Measurements from ENCODE around the gene MBNL1. TPM values are rescaled to one million over a fixed set of nuclear protein-coding genes. Genes with fewer than 3 reads are reported as not detected.
"Not testable (repeated sequence)": the region's sequence is repeated elsewhere in the genome, so short reads cannot be mapped to it uniquely, and the experiment has no call there.

MBNL1 gene
- total RNA-seq, 2 experiments from 2014 or later, result 163 to 174 TPM

DNA sequence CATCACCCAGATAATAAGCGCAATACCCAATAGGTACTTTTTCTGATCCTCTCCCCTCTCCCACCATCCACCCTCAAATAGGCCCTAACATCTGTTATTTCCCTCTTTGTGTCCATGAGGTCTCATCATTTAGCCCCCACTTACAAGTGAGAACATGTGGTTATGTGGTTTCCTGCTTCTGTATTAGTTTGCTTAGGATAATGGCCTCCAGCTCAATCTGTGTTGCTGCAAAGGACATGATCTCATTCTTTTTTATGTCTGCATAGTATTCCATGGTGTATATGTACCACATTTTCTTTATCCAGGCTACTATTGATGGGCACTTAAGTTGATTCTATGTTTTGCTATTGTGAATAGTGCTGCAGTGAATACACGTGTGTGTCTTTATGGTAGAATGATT, 165.4 kb downstream of the MBNL1 start:
- DNase-seq (ENCODE audit: low spot score), result no peak
- H2AFZ ChIP-seq (ENCODE audit: low read length), result no peak overlapping the region
- POLR2A ChIA-PET, result no interaction called here
- no peak overlapping the region for H3K4me3 ChIP-seq (ENCODE audit: low read depth, low read length, poor library complexity, severe bottlenecking)
- intact Hi-C loops (cut with micrococcal nuclease; ENCODE audit: unreplicated experiment), result no loop called here
- H3K9me3 ChIP-seq (ENCODE audit: low read length), result peaks cover 9% of the 10 kb centered on the region; the same call in 1 of the 2 replicates
- H3K36me3 ChIP-seq (ENCODE audit: insufficient read depth, low read length), result peaks cover 64% of the 10 kb centered on the region
- H3K4me2 ChIP-seq (ENCODE audit: low read length), result no peak overlapping the region
- H3K9me2 ChIP-seq (ENCODE audit: insufficient read depth, low read length), result no peaks in the 10 kb centered on the region
- H3K4me1 ChIP-seq (ENCODE audit: insufficient read depth, low read length, poor library complexity, severe bottlenecking), result no peaks in the 10 kb centered on the region
- CTCF ChIA-PET (ENCODE audit: unreplicated experiment), result no interaction called here
- BruUV-seq (replicated peaks), result no TSS peak
- TF ChIP-seq EZH2phosphoT487 (IDR thresholded peaks at IDR 0.05; ENCODE audit: borderline replicate concordance, low read depth, low read length), result no peak
- TF ChIP-seq, protein P1, sequence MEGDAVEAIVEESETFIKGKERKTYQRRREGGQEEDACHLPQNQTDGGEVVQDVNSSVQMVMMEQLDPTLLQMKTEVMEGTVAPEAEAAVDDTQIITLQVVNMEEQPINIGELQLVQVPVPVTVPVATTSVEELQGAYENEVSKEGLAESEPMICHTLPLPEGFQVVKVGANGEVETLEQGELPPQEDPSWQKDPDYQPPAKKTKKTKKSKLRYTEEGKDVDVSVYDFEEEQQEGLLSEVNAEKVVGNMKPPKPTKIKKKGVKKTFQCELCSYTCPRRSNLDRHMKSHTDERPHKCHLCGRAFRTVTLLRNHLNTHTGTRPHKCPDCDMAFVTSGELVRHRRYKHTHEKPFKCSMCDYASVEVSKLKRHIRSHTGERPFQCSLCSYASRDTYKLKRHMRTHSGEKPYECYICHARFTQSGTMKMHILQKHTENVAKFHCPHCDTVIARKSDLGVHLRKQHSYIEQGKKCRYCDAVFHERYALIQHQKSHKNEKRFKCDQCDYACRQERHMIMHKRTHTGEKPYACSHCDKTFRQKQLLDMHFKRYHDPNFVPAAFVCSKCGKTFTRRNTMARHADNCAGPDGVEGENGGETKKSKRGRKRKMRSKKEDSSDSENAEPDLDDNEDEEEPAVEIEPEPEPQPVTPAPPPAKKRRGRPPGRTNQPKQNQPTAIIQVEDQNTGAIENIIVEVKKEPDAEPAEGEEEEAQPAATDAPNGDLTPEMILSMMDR (conservative IDR thresholded peaks at IDR 0.05; ENCODE audit: low read length), result no peak
- H3K79me2 ChIP-seq (ENCODE audit: insufficient read depth, low read depth, low read length), result peaks cover 84% of the 10 kb centered on the region
- H3K27ac ChIP-seq (ENCODE audit: low read depth, low read length, poor library complexity, severe bottlenecking), result no peak overlapping the region
- H4K20me1 ChIP-seq (ENCODE audit: insufficient read depth, low read length), result peaks cover 13% of the 10 kb centered on the region; the same call in 1 of the 2 replicates

DNA sequence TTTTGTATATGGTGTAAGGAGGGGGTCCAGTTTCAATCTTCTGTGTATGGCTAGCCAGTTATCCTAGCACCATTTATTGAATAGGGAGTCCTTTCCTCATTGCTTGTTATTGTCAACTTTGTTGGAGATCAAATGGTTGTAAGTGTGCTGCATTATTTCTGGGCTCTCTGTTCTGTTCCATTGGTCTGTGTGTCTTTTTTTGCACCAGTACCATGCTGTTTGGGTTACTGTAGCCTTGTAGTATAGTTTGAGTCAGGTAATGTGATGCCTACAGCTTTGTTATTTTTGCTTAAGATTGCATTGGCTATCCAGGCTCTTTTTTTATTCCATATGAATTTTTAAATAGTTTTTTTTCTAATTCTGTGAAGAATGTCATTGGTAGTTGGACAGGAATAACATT, 166.5 kb downstream of the MBNL1 start:
- H3K4me2 ChIP-seq (ENCODE audit: low read length); H2AFZ ChIP-seq (ENCODE audit: low read length); H3K27ac ChIP-seq (ENCODE audit: low read depth, low read length, poor library complexity, severe bottlenecking); BruUV-seq (replicated peaks); H3K4me3 ChIP-seq (ENCODE audit: low read depth, low read length, poor library complexity, severe bottlenecking); intact Hi-C loops (cut with micrococcal nuclease; ENCODE audit: unreplicated experiment); H3K9me3 ChIP-seq (ENCODE audit: low read length); DNase-seq (ENCODE audit: low spot score); CTCF ChIA-PET (ENCODE audit: unreplicated experiment); H3K9me2 ChIP-seq (ENCODE audit: insufficient read depth, low read length); H3K4me1 ChIP-seq (ENCODE audit: insufficient read depth, low read length, poor library complexity, severe bottlenecking): not testable (repeated sequence)
- Histone ChIP-seq H4K20me1 (ENCODE audit: insufficient read depth, low read length) (peaks cover 13% of the 10 kb centered on the region; the same call in 1 of the 2 replicates), H3K36me3 (ENCODE audit: insufficient read depth, low read length) (peaks cover 65% of the 10 kb centered on the region), H3K79me2 (ENCODE audit: insufficient read depth, low read depth, low read length) (peaks cover 84% of the 10 kb centered on the region)
- POLR2A ChIA-PET, result interaction anchor here (0.6 to 1.3 kb wide), 3 partner anchors 14 to 251 kb away, joined by 3 read pairs; no protein-coding TSS in a partner anchor

DNA sequence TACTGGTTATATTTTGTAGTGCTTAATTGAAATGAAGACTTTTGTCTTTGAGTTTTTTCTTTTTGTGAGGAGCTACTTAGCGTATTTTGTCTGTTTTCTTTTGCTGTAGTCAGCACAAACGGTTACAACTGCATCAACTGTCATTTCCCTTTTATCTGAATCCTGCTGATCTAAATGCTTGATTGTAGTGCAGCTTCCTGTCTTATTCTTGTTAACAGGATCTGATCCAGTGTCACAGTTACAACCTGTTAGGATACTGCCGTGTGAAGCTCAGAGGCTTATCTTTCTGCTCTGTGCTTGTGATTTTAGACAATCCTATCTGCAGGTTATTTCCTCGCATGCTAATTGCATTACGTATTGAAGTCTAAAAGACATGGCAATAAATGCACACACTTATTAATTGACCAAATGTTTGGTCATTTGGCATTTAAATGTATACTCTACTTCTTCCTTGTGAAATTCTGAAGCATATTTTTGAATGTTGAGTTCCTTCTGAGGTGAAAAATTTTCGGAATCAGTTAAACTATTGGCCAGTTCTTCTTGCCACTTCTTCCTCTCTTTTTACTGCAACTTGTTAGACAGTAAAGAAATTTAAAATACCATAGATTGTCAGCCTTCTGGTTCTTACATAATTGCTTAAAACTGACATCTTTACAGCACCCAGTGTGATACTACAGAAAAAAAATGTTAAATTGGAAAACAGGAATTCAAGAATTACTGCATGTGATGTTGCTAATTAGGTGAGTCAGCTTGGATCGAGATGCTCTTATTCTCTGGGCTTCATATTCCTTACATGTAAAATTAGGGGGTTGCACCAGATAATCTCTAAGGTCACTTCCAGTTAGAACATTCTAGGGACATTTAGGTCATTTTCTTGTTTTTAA, 168.2 kb downstream of the MBNL1 start:
- ChIA-PET POLR2A (interaction anchor here (0.6 to 1.3 kb wide), 12 partner anchors 9 to 290 kb away, joined by 3 to 5 read pairs (median 3); no protein-coding TSS in a partner anchor), CTCF (ENCODE audit: unreplicated experiment) (no interaction called here)
- BruUV-seq (replicated peaks), result no TSS peak
- intact Hi-C loops (cut with micrococcal nuclease; ENCODE audit: unreplicated experiment), result no loop called here
- no peak for DNase-seq (ENCODE audit: low spot score)
- TF ChIP-seq EZH2phosphoT487 (IDR thresholded peaks at IDR 0.05; ENCODE audit: borderline replicate concordance, low read depth, low read length), result no peak
- TF ChIP-seq, protein P1 (conservative IDR thresholded peaks at IDR 0.05; ENCODE audit: low read length), result no peak
- Histone ChIP-seq H3K27ac (ENCODE audit: low read depth, low read length, poor library complexity, severe bottlenecking) (no peak overlapping the region), H3K9me3 (ENCODE audit: low read length) (peaks cover 9% of the 10 kb centered on the region; the same call in 1 of the 2 replicates), H3K9me2 (ENCODE audit: insufficient read depth, low read length) (no peaks in the 10 kb centered on the region), H3K4me3 (ENCODE audit: low read depth, low read length, poor library complexity, severe bottlenecking) (no peak overlapping the region), H3K4me1 (ENCODE audit: insufficient read depth, low read length, poor library complexity, severe bottlenecking) (no peaks in the 10 kb centered on the region), H3K79me2 (ENCODE audit: insufficient read depth, low read depth, low read length) (peaks cover 87% of the 10 kb centered on the region), H3K36me3 (ENCODE audit: insufficient read depth, low read length) (peaks cover 68% of the 10 kb centered on the region), H2AFZ (ENCODE audit: low read length) (no peak overlapping the region), H4K20me1 (ENCODE audit: insufficient read depth, low read length) (peaks cover 13% of the 10 kb centered on the region; the same call in 1 of the 2 replicates), H3K4me2 (ENCODE audit: low read length) (no peak overlapping the region)
